Inflammatory macrophage (primary cell): ENCODE data around the gene PLEKHN1.

Experiments
- DNase-seq, 2 donors: peaks; one replicate each; pipeline ENCODE4 v3.0.0-alpha.2; 2020 to 2022
- total RNA-seq, 18 experiments: gene quantifications; one replicate each; lab custom pipeline; 2026; ENCODE audit warnings: mixed read lengths in 6 of 18, inconsistent platforms in 2 of 18; lab: John Stamatoyannopoulos, UW

The PLEKHN1 gene, protein sequence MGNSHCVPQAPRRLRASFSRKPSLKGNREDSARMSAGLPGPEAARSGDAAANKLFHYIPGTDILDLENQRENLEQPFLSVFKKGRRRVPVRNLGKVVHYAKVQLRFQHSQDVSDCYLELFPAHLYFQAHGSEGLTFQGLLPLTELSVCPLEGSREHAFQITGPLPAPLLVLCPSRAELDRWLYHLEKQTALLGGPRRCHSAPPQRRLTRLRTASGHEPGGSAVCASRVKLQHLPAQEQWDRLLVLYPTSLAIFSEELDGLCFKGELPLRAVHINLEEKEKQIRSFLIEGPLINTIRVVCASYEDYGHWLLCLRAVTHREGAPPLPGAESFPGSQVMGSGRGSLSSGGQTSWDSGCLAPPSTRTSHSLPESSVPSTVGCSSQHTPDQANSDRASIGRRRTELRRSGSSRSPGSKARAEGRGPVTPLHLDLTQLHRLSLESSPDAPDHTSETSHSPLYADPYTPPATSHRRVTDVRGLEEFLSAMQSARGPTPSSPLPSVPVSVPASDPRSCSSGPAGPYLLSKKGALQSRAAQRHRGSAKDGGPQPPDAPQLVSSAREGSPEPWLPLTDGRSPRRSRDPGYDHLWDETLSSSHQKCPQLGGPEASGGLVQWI
- total RNA-seq, result 0.04 to 3.5 (median 0.24) reads per million in 18 experiments

DNA sequence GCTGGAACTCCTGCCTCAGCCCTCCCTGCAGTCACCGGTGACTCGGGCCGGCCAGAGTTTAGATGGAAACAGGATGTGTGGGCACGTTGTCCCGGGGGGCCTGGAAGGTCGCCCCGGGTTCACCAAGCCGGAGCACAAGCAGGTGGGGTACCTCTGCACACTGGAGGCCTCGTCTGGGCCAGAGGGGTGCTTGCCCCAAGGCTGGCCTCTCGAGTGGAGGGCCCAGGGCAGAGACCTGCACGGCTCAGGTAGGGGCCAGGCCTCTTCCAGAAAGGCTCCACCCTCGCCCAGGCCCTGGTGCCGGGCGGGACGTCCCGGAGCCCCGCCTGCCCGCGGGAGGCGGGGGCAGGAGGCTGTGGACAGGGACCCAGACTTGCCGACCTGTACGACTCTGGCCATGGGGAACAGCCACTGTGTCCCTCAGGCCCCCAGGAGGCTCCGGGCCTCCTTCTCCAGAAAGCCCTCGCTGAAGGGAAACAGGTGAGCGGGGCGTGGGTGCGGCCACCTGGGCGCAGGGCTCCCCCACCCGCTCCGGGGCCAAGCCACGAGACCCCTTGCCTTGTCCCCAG, at the start of gene PLEKHN1:
Gene PLEKHN1, plus strand, starts transcription at position 348 of the 569 bp plus-strand sequence. Its CDS starts 50 bp downstream, at position 398.
- DNase-seq, result peak in 1 of 2 donors; percentile 24

DNA sequence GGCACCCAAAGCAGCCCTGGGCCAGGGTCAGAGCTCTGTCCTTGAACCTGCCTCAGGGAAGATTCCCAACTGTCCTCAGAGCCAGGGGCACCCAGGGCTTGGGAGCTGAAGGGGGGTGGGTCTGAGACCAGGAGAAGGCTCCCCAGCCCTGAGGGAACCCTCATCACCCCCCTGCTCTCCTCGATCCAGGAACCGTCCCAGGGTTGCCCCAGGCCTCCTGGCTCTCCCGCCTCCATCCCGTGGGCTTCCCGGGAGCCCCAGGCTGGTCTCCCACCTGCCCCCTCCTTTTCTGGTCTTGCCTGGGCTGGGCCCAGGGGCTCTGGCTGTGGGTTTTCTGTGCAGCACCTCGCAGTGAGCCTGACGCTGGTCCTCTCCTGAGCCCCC, 49.2 kb upstream of the PLEKHN1 start:
- no peak for DNase-seq

DNA sequence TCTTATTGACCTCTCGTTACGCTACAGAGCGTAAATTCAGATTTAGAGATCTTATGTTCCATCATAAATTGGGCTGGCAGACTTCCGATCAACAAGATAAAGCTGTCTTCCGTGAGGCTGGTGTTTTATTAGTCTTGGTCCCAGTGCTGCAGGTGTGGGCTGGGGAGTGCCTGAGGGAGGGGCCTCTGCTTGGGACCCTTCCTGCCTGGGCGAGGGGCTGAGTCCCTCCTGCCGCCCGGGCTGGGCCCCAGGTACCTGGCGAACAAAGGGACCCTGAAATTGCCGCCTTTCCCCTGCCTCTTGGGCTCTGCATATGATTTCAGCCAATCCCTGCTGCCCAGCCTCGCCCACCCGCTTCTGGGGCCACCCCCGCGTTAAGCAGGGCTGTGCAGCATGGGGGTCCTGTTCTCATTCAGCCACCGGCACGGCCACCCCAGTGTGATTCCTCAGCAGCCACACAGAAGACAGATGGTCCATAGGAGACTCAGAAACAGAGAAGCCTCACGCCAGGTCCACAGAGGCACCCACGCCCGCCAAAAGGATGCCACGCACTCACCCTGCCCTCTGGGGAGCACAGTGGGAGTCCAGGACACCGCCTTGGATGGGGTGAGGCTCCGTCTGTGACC, 48.7 kb upstream of the PLEKHN1 start:
- DNase-seq, result no peak

DNA sequence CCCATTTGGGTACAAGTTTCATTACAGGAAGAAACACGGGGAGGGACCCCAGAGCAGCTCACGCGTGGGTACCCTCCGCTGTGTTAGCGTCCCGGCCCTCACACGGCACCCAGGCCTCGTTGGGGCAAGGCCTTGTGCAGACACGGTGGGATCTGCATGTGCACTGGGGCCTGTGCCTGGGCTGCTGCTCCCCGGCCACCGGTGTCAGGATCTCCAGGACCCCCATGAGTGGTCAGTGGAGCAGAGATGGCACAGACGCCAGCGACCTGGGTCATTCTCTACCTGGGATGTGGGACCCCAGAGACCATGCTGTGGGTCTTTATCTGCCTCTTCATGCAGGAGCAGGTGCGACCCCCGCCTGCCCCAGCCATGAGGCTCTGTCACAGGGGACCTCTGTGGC, 47.9 kb upstream of the PLEKHN1 start:
- no peak for DNase-seq

DNA sequence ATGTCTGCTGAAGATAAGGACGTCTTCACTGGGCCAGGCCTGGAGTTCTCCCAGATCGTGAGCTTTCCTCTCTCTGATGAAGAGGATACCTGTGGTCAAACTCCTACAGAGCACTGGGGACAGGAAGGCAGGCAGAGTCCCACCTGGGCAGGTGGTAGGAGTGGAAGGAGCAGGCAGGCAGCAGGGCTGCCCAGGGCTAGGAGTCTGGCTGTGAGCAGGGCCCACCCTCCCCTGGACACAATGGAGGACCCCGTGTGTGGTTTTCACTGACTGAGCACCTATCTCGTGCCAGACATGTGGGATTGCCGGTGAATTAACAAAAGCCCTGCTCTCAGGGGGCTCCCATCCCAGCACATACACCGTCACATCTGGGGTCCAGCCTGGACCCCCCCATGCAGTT, 47.4 kb upstream of the PLEKHN1 start:
- DNase-seq, result no peak

DNA sequence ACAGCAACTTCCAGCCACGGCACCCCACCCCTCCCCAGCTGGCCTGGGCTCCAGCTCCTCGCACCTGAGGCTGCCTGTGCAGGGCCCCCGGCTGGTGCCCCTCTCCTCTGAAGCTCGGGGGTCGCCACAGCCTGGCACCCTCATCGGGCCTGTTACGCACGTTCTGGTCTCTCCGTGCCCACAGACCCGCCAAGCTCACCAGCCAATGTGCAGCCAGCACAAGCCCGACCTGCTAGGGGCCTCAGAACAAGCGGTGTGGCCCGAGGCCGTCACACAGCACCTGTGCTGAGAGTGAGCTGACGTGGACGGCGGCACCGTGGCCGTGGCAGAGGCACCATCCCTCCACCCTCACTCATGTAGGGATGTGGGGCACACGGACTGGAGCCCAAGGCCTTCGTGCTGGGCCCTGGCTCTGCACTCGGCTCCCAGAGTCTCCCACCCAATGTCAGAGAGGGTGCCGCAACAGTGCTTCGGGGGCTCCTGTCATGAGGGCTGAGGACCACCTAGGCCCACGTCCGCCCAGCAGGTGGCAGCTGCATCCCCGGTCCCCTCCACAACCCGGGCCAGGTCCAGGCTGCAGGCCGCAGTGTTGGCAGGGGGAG, 46.9 kb upstream of the PLEKHN1 start:
- DNase-seq, result no peak

DNA sequence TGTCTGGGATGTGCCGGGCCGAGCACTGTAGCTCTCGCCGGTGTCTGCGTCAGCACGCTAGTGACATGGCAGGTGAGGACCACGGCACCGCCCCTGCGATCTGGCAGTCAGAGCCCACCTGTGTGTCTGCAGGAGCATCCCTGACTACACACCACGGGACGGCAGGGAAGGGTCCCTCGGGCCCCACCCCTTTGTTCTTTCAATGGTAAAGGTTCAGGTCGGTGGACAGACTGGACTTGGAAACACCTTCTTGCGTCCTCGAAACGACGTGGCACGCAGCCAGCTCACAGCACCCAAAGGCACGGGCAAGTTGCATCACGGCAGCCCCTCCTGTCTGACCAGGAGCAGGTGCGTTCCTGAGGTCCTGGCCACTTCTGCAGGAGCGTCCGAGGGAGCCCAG, 46.3 kb upstream of the PLEKHN1 start:
- DNase-seq, result no peak

DNA sequence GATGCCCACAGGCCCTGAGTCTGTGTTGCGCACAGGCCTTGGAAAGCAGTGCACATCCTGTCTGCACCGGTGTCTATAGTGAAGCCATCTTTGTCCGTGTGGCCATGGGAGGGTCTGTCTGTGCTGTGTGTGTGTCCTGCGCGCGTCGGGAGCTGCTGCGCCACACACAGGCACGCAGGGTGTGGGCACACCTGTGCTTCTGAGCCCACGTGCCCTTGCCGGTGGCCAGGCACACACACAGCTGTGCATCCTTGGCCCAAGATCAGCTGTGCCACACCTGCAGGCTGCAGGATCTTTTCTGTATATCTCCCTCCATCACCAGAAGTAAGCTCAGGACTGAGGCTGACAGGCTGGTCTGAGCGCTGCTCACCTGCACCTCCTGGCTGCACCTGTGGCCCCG, 45.8 kb upstream of the PLEKHN1 start:
- DNase-seq, result no peak

DNA sequence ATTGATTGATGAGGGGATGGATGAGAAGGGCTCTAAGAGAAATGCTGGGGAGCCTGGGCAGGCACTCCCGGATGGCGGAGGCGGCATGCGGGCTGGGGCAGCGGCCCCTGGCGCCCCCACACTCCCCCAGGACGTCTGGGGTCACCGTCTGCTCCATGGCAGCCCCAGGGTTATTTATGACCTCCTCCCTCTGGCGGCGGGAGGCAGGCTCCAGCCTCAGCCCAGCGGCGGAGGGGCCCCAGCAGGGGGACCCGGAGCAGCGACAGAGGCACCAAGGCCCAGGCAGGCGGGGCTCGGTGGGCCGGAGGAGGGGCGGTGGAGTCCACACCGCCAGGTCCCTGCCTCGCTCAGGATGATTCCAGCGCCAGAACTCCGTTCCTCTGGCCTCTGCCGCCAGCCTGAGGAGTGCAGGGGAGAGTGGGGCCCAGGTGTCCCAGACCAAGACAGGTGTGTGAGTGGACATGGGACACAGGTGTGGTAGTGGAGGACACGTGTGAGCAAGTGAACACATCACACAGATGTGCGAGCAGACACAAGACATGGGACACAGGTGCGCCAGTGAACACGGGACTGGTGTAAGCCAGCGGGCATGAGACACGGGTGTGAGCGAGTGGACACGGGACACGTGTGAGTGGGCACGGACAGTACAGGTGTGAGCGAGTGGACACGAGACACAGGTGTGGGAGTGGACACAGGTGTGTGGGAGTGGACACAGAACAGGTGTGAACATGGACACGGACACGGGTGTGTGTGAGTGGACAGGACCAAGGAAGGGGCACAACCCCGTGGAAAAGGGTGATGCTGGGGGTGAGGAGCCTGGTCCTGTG, 45.1 kb upstream of the PLEKHN1 start:
- DNase-seq, result peak; percentile 59 to 65

DNA sequence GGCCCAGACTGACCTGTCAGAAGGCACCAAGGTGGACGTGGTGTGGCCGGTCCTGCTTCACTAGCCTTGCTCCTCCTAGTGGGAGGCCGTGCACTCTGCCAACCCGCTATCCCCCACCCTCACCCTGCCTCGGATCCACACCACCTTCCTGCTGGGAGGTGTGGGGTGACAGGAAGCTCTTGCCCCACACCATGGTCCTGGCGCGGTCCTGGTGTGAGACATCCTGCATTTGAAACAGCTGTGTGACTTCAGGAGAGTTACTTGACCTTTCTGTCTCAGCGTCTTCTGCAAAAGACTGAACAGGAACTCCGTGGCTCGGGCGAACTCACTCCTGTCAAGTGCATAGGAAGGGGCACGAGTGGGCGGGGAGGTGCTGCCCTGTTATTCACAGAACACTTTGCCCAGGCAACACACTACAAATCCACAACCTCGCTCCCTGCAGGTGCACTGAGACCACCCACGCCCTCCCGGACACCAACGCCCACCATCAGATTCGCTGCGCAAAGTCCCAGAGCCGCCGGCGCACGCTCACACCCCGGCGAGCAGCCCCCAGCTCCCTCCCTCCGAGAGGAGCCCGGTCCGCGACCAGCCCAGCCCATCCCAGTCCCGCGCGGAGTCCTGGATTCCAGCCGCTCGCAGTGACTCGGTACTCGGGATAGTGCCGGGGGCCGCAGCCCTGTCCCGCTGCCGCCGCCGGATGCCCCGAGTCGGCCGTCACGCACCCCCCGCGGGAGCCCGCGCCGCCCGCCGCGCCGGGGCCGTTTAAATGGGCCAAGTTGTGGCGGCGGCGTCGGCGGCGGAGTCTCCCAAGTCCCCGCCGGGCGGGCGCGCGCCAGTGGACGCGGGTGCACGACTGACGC, 42.9 kb upstream of the PLEKHN1 start, which contains the start of gene SAMD11:
Gene SAMD11, plus strand, starts transcription at position 793 of the 860 bp plus-strand sequence. CDS start 509 bp downstream, outside the sequence.
- peak; percentile 64 to 74 for DNase-seq

DNA sequence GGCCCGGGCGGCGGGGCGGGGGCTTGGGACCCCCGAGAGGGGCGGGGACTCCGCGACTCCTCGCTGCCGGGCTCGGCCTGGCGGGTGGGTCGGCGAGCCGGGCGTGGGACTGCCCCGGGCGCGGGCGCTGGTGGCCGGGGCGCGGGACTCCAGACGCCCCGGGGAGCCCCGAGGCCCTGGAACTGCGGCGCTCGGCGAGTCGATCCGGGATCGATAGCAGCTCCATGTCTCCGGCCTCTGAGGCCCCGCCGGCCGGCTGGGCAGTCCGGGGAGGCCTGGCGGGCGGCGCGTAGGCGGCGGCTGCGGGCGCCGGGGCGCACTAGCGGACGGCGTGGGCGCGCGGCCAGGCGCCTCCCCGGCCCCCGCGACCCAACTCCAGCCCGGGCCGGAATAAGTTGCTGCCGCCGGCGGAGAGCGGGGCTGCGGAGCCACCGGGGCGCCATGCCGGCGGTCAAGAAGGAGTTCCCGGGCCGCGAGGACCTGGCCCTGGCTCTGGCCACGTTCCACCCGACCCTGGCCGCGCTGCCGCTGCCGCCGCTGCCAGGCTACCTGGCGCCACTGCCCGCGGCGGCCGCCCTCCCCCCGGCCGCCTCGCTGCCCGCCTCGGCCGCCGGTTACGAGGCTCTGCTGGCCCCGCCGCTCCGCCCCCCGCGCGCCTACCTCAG, 42.2 kb upstream of the PLEKHN1 start:
- DNase-seq, result no peak

DNA sequence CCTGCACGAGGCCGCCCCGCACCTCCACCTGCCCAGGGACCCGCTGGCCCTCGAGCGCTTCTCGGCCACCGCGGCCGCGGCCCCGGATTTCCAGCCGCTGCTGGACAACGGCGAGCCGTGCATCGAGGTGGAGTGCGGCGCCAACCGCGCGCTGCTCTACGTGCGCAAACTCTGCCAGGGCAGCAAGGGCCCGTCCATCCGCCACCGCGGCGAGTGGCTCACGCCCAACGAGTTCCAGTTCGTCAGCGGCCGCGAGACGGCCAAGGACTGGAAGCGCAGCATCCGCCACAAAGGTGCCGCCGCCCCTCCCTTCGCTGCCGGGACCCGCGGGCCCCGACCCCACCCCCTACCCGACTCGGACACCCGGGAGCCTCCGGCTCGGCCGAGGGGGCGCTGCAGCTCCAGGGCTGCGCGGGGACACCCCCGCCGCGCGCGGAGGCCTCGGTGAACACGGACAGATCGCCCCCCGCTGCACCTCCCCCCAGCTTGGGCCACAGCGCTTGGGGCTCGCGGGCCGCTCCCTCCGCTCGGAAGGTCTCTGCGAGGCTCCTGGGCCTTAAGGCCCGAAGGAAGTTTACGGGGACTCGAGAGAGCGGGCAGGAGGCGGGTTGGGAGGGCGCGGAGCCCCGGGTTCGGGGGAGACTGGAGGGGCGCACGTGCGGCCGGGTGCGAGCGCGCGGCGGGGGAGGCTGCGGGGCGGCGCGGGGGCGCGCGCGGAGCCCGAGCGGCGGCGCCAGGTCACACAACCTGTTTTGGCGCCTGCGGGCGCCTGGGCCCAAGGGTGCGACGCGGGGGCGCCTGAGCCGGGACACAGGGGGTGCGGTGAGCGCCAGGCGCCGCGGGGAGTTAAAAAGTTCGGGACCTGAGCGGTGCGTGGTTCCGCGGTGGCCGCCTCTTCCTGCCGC, 41.4 kb upstream of the PLEKHN1 start:
- peak in 1 of 2 donors; percentile 32 for DNase-seq

DNA sequence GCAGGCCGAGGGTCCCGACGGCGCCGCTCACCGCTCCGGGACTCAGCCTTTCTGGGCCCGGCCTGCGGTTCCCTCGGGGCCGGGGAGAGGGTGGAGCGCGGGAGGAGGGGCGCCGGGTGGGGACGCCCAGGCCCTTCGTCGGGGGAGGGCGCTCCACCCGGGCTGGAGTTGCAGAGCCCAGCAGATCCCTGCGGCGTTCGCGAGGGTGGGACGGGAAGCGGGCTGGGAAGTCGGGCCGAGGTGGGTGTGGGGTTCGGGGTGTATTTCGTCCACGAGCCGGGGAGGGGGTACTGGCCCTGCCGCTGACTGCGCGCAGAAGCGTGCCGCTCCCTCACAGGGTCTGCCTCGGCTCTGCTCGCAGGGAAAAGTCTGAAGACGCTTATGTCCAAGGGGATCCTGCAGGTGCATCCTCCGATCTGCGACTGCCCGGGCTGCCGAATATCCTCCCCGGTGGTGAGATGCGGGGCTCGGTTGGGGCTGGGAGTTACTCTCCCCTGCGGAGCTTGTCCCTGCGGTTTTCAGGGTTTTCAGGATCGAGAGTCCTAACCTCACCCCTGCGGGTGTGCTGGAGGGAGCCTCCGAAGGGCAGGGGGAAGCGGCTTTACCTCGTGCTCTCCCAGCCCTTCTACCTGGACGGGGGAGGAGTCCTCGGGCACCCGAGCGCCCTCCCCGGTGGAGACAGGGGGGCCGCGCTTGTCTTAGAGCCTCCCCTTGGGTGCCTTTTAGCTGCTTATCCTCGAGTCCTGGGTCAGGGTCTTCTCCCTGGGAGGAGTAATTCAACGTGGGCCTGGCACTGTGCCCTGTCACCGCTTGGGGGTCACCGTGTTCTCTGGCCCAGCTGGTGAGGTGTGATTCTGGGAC, 40.5 kb upstream of the PLEKHN1 start:
- DNase-seq, result no peak

DNA sequence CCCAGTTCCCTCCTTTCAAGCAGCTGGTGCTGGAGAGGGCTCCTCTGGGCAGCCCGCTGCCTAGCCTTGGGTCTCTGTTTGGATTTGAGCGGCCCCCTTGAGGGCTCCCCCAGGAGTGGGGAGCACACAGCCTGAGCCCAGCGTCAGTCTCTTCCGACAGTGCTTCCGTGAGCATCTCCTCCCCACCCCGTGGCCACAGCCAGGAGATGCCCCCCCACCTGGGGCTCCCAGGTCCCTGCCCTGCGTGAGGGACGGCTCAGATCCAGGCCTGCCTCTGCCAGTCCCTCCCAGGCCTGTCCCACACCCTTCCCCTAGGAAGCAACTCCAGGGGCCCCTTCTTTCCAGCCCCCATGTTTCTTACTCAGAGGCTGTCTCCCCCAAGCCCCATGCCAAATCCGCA, 39.0 kb upstream of the PLEKHN1 start:
- no peak for DNase-seq

DNA sequence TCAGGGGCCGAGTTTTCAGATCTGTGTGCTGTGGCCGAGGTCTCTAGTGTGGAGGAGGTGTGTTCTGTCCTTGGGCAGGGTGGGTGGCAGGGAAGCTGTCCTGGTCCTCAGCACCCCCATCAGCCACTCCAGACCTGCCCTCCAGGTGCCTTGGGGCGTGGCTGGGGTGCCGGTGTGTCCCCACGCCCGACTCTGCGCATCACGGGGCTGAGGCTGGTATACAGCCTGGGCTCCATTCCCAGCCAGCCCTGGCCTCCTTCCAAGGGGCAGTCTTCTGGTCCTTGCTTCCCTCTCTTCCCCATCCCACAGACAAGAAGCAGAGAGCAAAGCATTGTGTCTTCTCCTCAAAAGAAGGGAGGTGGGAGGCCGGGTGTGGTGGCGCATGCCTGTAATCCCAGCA, 38.5 kb upstream of the PLEKHN1 start:
- DNase-seq, result no peak

DNA sequence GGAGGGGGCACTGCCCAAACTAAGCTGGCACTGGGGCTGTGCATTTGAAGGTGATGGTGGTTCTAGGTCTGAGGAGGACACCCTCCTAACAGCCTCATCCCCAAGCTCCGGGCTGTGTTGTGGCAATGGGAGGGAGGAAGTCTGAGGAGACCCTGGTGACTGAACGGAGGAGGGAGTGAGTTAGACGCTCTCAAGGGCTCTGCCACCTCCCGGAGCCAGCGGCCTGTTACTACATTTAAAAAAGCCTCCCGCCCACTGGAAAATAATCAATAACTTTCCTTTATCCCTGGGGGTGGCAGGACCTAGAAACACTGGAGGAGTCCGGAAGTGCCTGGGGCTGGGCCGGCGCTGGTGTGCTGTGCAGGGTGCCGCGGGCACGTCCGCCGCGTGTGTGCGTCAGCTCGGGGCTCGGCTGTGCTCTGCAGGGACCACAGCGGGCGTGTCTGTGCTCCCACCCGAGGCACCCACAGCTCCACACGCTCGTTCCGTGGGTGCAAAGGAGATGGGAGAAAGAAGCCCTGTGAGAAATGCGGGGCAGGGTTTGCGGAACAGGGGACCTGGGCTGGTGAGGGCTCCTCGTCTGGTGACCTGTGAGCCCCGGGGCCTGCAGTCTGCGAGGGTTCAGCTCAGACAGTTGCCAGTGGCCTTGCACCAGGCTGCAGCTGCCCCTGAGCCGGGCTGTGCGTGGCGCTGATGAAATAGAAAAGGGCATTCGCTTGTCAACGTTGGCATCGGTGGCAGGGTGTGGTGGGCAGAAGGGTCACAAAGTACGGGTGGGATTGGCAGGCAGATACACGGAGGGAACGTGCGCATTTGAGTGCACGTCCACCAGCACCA, 37.2 kb upstream of the PLEKHN1 start:
- DNase-seq, result no peak
